Omental fat pad (tissue), 4 donors: ENCODE measurements around the gene SPG11. TPM values are rescaled to one million over a fixed set of nuclear protein-coding genes. Genes with fewer than 3 reads are reported as not detected.

Experiments used
- ATAC-seq: fragments of 150-250 bp; one replicate; pipeline ENCODE4 v1.9.1; 2016; ENCODE audit warnings: mild to moderate bottlenecking, moderate library complexity; ENCODE audit not compliant: low FRiP score
- DNase-seq: peaks from one replicate; pipeline ENCODE4 v3.0.0-alpha.2; 2019; ENCODE audit warnings: low spot score
- CTCF ChIP-seq, 3 donors: fragments of 450-650 bp; IDR thresholded peaks; one replicate each; pipeline ENCODE4 v1.5.1; 2016 to 2017; ENCODE audit warnings: antibody characterized with exemption in 3 of 3, mild to moderate bottlenecking in 3 of 3, moderate library complexity in 2 of 3
- total RNA-seq, 4 donors: library from RNA; depleted of rRNA; stranded (reverse); fragments of >200 nt; gene quantifications; one replicate each; pipeline ENCODE4 v1.1.0, GENCODE V29; 2016

SPG11 gene
- total RNA-seq, 4 donors from 2014 or later, result 57.8 to 115 (median 63.3) TPM

GRCh38 chr15:44584162-44584749, 79.2 kb downstream of the SPG11 start:
- no peak for TF ChIP-seq CTCF (IDR thresholded peaks at IDR 0.05)
- DNase-seq, result no peak
- ATAC-seq, result no peak

GRCh38 chr15:44580105-44580504, 83.4 kb downstream of the SPG11 start:
- TF ChIP-seq CTCF (IDR thresholded peaks at IDR 0.05), result no peak
- no peak for ATAC-seq
- DNase-seq, result no peak

- TF ChIP-seq CTCF (IDR thresholded peaks at IDR 0.05), result no peak
- DNase-seq (no peak), ATAC-seq (no peak)
Measured at GRCh38 chr15:44574734-44575133, 88.7 kb downstream of the SPG11 start.

GRCh38 chr15:44573386-44573785, 90.1 kb downstream of the SPG11 start:
- no peak for DNase-seq
- no peak for TF ChIP-seq CTCF (IDR thresholded peaks at IDR 0.05)
- ATAC-seq, result no peak

- ATAC-seq (no peak), DNase-seq (no peak)
- no peak for TF ChIP-seq CTCF (IDR thresholded peaks at IDR 0.05)
Measured at GRCh38 chr15:44570361-44570760, 93.1 kb downstream of the SPG11 start.

- no peak for ATAC-seq
- DNase-seq, result no peak
- TF ChIP-seq CTCF (IDR thresholded peaks at IDR 0.05), result no peak
Measured at GRCh38 chr15:44569316-44569715, 94.1 kb downstream of the SPG11 start.

- no peak for ATAC-seq
- DNase-seq, result no peak
Measured at GRCh38 chr15:44568338-44568737, 95.1 kb downstream of the SPG11 start.

More at GRCh38 chr15:44568338-44568737, 95.1 kb downstream of the SPG11 start:
- no peak for TF ChIP-seq CTCF (IDR thresholded peaks at IDR 0.05)
